HepG2 (cell line): ENCODE data around the gene TAS1R3. TPM values are rescaled to one million over a fixed set of nuclear protein-coding genes. Genes with fewer than 3 reads are reported as not detected.

Experiments used
- AHR ChIP-seq: IDR thresholded peaks from 2 replicates; pipeline ENCODE4 v1.6.1; 2018; ENCODE audit warnings: missing genetic modification reagents, missing compliant biosample characterization
- DNMT3B ChIP-seq: conservative IDR thresholded peaks from 2 replicates; pipeline ENCODE4 v1.6.1; 2016; ENCODE audit warnings: missing biosample characterization, control low read depth
- KAT2B ChIP-seq: fragments of 150-350 bp; IDR thresholded peaks from 2 replicates; pipeline ENCODE4 v1.6.1; 2014; ENCODE audit warnings: low read depth, low read length, borderline replicate concordance
- MED13 ChIP-seq: sonication (generic); formaldehyde crosslinking; IDR thresholded peaks from 2 replicates; pipeline ENCODE4 v1.5.0; 2020; ENCODE audit warnings: missing genetic modification reagents
- MED8 ChIP-seq: sonication (generic); formaldehyde crosslinking; IDR thresholded peaks from 2 replicates; pipeline ENCODE4 v1.8.1; 2023; ENCODE audit warnings: mild to moderate bottlenecking, missing genetic modification reagents; ENCODE audit not compliant: insufficient replicate concordance
- NR1H2 ChIP-seq: sonication (generic); formaldehyde crosslinking; IDR thresholded peaks from 2 replicates; pipeline ENCODE4 v1.8.1; 2022; ENCODE audit warnings: low read depth, missing genetic modification reagents, borderline replicate concordance
- POGZ ChIP-seq: sonication (generic); formaldehyde crosslinking; IDR thresholded peaks from 2 replicates; pipeline ENCODE4 v1.4.0; 2020; ENCODE audit warnings: mild to moderate bottlenecking, missing genetic modification reagents
- RAD21 ChIP-seq: fragments of 450-650 bp; formaldehyde crosslinking; IDR thresholded peaks from 2 replicates; pipeline ENCODE4 v1.5.0; 2020; ENCODE audit warnings: mild to moderate bottlenecking
- RFXAP ChIP-seq: sonication (generic); formaldehyde crosslinking; IDR thresholded peaks from 2 replicates; pipeline ENCODE4 v1.4.0; 2020; ENCODE audit warnings: missing genetic modification reagents, borderline replicate concordance
- SNAPC2 ChIP-seq: sonication (generic); formaldehyde crosslinking; IDR thresholded peaks from 2 replicates; pipeline ENCODE4 v1.8.1; 2022; ENCODE audit warnings: mild to moderate bottlenecking, missing genetic modification reagents
- SP140L ChIP-seq: sonication (generic); formaldehyde crosslinking; IDR thresholded peaks from 2 replicates; pipeline ENCODE4 v1.4.0; 2020; ENCODE audit warnings: missing genetic modification reagents, borderline replicate concordance
- SP5 ChIP-seq: IDR thresholded peaks from 2 replicates; pipeline ENCODE4 v1.6.1; 2016; ENCODE audit warnings: low read depth, borderline replicate concordance
- ZBTB21 ChIP-seq: sonication (generic); formaldehyde crosslinking; IDR thresholded peaks from 2 replicates; pipeline ENCODE4 v1.4.0; 2020; ENCODE audit warnings: missing genetic modification reagents
- ZBTB7B ChIP-seq: sonication (generic); formaldehyde crosslinking; IDR thresholded peaks from 2 replicates; pipeline ENCODE4 v1.4.0; 2020; ENCODE audit warnings: missing genetic modification reagents
- ZNF362 ChIP-seq: sonication (generic); formaldehyde crosslinking; IDR thresholded peaks from 2 replicates; pipeline ENCODE4 v1.4.0; 2020; ENCODE audit warnings: missing genetic modification reagents, mild to moderate bottlenecking, borderline replicate concordance
- ZNF562 ChIP-seq: sonication (generic); formaldehyde crosslinking; IDR thresholded peaks from 2 replicates; pipeline ENCODE4 v1.8.0; 2022; ENCODE audit warnings: missing genetic modification reagents, borderline replicate concordance
- ZNF740 ChIP-seq: sonication (generic); formaldehyde crosslinking; IDR thresholded peaks from 2 replicates; pipeline ENCODE4 v1.4.0; 2020; ENCODE audit warnings: missing genetic modification reagents
- ZNF772 ChIP-seq: sonication (generic); formaldehyde crosslinking; IDR thresholded peaks from 2 replicates; pipeline ENCODE4 v1.5.0; 2020; ENCODE audit warnings: mild to moderate bottlenecking, missing genetic modification reagents
- ZNF839 ChIP-seq: sonication (generic); formaldehyde crosslinking; IDR thresholded peaks from 2 replicates; pipeline ENCODE4 v1.4.0; 2020; ENCODE audit warnings: missing genetic modification reagents, mild to moderate bottlenecking, borderline replicate concordance
- polyA plus RNA-seq, 8 experiments: library from polyadenylated mRNA; depleted of rRNA in 3 of 8; stranded (reverse) in 7 of 8; unstranded in 1 of 8; fragments of >200 nt; fragmentation: Illumina TruSeq in 4 of 8; extraction: Trizol in 4 of 8; gene quantifications; 2 replicates each; pipeline versions ENCODE4 v1.2.1 to v1.2.3, GENCODE V29; 2011 to 2016; ENCODE audit warnings: low read depth in 4 of 8, missing spikeins in 1 of 8, mixed read lengths in 1 of 8; ENCODE audit not compliant: insufficient read depth in 1 of 8
- total RNA-seq, 5 experiments: library from RNA; depleted of rRNA; stranded (reverse); fragments of >200 nt; fragmentation: Illumina TruSeq; extraction: Trizol; gene quantifications; 2 replicates each; pipeline ENCODE4 v1.2.3, GENCODE V29; 2016; ENCODE audit warnings: low read depth in 1 of 5
- TF ChIP-seq, protein P1 (sequence below): sonication (generic); formaldehyde crosslinking; IDR thresholded peaks from one replicate; pipeline ENCODE4 v1.5.1; 2020; ENCODE audit warnings: mild to moderate bottlenecking, missing genetic modification reagents; ENCODE audit errors: not compliant biosample characterization

The TAS1R3 gene
- total and polyA plus RNA-seq, 2 of the 13 experiments (the other 11 are each of a cell fraction or from before 2014, with no cell fraction given) = 0.13 to 0.15 TPM

DNA sequence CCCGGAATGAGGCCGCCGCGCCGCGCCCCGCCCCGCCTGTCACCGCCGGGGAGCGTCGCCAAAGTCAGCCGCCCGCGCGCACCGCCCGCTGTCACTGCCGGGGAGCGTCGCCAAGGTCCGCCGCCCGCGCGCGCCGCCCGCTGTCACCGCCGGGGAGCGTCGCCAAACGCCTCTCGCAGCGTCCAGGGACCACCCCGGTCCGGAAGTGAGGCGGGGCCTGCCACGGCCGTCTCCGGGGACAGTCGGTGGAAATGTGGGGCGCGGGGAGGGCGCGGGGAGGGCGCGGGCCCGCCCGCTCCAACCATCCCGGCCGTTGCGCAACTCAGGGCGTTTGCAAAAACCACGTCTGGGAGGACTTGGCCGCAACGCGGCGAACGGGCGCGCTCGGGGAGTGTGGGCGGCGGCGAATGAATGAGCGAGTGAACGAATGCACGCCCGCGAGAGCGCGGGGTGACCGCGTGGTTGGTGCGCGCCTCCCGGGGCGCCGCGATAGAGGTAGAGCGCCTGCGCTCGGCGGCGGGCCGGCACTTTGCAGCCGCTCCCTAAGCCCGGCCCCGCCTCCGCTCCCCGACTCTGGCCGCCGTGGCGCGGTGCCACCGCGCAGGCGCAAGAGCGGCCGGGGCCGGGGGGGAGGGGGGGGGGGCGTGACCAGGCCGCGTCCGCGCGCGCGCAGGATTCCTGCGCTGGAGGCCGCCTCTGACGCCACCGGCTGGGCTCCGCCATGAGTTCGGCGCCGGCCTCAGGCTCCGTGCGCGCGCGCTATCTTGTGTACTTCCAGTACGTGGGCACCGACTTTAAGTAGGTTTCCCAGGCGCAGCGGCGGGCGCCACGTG, 22.9 kb upstream of the TAS1R3 start, which contains the start of the genes ACAP3 and PUSL1 (continued):
- TF ChIP-seq, protein P1, sequence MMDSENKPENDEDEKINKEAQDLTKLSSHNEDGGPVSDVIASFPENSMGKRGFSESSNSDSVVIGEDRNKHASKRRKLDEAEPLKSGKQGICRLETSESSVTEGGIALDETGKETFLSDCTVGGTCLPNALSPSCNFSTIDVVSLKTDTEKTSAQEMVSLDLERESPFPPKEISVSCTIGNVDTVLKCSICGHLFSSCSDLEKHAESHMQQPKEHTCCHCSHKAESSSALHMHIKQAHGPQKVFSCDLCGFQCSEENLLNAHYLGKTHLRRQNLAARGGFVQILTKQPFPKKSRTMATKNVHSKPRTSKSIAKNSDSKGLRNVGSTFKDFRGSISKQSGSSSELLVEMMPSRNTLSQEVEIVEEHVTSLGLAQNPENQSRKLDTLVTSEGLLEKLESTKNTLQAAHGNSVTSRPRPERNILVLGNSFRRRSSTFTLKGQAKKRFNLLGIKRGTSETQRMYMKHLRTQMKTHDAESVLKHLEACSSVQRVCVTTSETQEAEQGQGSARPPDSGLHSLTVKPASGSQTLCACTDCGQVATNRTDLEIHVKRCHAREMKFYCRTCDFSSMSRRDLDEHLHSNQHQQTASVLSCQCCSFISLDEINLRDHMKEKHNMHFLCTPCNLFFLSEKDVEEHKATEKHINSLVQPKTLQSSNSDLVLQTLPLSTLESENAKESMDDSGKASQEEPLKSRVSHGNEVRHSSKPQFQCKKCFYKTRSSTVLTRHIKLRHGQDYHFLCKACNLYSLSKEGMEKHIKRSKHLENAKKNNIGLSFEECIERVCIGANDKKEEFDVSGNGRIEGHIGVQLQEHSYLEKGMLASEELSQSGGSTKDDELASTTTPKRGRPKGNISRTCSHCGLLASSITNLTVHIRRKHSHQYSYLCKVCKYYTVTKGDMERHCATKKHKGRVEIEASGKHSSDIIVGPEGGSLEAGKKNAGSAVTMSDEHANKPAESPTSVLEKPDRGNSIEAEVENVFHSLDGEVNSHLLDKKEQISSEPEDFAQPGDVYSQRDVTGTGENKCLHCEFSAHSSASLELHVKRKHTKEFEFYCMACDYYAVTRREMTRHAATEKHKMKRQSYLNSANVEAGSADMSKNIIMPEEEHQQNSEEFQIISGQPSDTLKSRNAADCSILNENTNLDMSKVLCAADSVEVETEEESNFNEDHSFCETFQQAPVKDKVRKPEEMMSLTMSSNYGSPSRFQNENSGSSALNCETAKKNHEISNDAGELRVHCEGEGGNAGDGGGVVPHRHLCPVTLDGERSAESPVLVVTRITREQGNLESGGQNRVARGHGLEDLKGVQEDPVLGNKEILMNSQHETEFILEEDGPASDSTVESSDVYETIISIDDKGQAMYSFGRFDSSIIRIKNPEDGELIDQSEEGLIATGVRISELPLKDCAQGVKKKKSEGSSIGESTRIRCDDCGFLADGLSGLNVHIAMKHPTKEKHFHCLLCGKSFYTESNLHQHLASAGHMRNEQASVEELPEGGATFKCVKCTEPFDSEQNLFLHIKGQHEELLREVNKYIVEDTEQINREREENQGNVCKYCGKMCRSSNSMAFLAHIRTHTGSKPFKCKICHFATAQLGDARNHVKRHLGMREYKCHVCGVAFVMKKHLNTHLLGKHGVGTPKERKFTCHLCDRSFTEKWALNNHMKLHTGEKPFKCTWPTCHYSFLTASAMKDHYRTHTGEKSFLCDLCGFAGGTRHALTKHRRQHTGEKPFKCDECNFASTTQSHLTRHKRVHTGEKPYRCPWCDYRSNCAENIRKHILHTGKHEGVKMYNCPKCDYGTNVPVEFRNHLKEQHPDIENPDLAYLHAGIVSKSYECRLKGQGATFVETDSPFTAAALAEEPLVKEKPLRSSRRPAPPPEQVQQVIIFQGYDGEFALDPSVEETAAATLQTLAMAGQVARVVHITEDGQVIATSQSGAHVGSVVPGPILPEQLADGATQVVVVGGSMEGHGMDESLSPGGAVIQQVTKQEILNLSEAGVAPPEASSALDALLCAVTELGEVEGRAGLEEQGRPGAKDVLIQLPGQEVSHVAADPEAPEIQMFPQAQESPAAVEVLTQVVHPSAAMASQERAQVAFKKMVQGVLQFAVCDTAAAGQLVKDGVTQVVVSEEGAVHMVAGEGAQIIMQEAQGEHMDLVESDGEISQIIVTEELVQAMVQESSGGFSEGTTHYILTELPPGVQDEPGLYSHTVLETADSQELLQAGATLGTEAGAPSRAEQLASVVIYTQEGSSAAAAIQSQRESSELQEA (CRISPR knock-in tag) = peak; percentile 55
- peak; percentile 23; the same call in 1 of the 2 replicates for TF ChIP-seq SP5
- TF ChIP-seq ZNF839 (CRISPR knock-in tag) = no peak
- no peak for TF ChIP-seq MED13 (CRISPR knock-in tag)
- no peak for TF ChIP-seq KAT2B
- peak; percentile 25; the same call in 1 of the 2 replicates for TF ChIP-seq ZBTB21
- TF ChIP-seq ZNF772 (CRISPR knock-in tag) = peak; percentile 89
- 0 out of 2 replicates have a peak, but pooled peaks have one; percentile 24 for TF ChIP-seq NR1H2
- TF ChIP-seq SP140L = no peak
- TF ChIP-seq RFXAP (CRISPR knock-in tag) = no peak; the same call in 1 of the 2 replicates
- peak; percentile 45; the same call in 1 of the 2 replicates for TF ChIP-seq ZBTB7B
- no peak for TF ChIP-seq SNAPC2 (CRISPR knock-in tag)
- no peak for TF ChIP-seq RAD21 (CRISPR knock-in tag)
- peak; percentile 86; the same call in 1 of the 2 replicates for TF ChIP-seq ZNF740 (CRISPR knock-in tag)
- TF ChIP-seq DNMT3B = no peak
- TF ChIP-seq ZNF562 = no peak
- TF ChIP-seq POGZ (CRISPR knock-in tag) = 0 out of 2 replicates have a peak, but pooled peaks have one; percentile 22
- peak; percentile 6 for TF ChIP-seq MED8 (CRISPR knock-in tag)
- no peak; the same call in 1 of the 2 replicates for TF ChIP-seq AHR
- TF ChIP-seq ZNF362 (CRISPR knock-in tag) = peak; percentile 19; the same call in 1 of the 2 replicates
